SH-SY5Y (cell line): ENCODE measurements around the gene RFC1.

ENCODE experiments used
- GATA2 ChIP-seq: IDR thresholded peaks from 2 replicates; pipeline ENCODE4 v1.6.1; 2011; ENCODE audit warnings: mild to moderate bottlenecking, low read depth, low read length
- GATA3 ChIP-seq: IDR thresholded peaks from 2 replicates; pipeline ENCODE4 v1.6.1; 2011; ENCODE audit warnings: low read depth, mild to moderate bottlenecking, low read length, moderate library complexity

- TF ChIP-seq GATA2 (no peak), GATA3 (no peak)
Measured at GRCh38 chr4:39354254-39354552, 12.0 kb downstream of the RFC1 start.
